NCI-H446 (cell line): Measurements from ENCODE around the gene GFRA3.

Source experiments
- DNase-seq, 2 experiments: peaks; one replicate each; lab custom pipeline; 2025; lab: John Stamatoyannopoulos, UW

GFRA3 gene

DNA sequence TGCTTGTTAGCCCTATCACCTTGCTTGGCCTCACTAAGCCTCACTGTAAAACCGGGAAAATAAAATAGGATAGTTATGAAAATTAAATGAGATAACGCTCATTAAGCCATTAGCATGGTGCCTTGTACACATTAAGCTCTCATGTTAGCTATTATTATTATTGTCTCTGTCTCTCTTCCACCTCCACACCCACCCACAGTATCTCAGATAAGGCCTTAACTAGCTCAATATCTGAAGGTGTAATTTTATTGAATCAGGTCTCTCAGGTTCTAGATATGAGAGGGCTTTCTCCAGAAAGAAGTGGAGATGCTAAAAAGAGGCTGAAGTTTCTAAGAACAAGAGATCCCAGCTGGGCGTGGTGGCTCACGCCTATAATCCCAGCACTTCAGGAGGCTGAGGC is 27.6 kb downstream of the GFRA3 start:
- DNase-seq, result no peak

DNA sequence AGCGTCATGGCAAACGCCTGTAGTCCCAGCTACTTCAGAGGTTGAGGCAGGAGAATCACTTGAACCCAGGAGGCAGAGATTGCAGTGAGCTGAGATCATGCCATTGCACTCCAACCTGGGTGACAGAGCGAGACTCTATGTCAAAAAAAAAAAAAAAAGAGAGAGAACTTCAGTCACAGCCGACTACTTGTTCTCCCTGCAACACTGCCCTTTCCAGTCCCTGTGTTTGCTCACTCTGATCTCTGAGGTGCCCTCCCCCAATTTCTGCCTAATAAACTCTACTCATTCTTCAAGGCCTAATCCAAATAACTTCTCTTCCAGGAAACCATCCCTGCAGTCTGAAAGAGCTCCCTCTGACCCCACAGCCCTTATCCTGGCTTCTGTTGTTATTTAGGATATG is 28.1 kb downstream of the GFRA3 start:
- no peak for DNase-seq

DNA sequence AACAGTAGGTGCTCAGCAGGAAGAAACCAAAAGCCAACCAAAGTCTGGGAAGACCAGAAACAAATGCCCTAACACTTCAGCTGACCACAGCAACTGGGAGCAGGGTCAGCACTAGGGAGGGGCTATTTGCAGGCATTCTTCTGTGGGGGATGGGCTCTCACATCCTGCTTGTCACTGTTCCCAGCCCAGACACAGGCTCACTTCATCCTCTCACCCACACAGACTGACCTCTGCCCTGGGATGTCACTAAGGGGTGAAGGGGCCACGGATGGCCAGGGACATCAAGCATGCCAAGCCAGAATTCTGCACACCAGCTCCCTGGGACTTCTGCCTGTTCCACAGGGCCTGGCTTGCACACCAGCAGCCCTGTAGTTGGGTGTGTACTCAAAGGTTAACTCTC is 28.7 kb downstream of the GFRA3 start:
- DNase-seq, result no peak

DNA sequence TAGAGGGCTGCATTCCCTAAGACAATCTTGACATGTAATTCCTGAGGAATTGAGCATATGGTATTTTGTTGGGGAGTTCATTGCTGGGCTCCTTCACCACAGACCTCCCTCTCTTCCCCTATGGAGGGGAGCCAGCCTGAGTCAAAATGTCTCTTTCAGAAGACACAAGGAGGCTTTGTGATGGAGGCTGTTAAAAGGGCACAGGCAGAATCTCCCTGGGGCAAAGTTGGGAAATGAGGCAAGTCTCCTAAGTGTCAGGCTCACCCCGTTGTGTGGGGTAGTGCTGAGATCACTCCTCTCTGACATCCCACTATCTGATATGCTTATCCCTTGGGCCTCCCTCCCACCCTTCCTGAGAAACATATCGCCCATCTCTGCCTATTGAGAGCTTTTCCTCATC is 30.6 kb downstream of the GFRA3 start:
- DNase-seq, result no peak

DNA sequence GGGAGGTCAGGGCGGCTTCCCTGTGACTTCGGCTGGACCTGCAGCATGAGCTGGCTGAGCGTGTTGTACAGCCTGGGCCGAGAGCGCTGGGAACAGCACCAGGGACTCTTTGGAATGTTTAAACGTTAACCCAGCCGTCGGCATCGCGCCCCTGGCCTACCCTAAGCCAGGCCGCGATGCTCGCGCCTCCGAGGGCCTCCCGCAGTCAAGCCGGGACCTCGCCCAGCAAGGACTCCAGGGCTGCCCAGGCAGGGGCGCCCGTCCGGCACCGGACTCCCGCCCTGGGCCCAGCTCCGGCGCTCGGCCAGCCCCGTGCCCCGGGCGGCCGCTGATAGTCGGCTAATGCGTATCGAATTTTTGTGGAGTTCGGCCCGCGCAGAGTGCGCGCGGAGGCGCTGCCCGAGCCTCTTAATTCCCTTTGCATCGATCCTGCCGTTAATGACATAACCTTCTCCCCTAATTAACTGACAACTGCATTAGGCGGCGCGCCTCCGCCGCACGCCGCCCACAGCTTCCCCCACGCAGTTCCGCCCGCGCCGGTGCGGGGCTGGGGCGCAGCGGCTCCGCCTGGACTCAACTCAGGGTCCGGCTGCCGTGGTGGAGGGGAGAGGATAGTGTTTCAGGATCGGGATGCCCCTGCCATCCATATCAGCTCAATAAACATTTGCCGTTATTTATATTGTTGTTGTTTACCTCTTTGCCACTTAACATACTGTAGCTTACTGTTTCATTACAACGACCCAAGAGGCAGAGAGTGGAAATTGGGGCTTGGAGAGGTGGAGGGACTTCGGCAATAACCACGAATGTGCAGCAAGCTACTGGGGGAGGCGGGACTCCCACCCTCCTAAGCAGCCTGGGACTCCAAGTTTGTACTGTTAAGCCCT is 32.5 kb downstream of the GFRA3 start:
- DNase-seq, result no peak

DNA sequence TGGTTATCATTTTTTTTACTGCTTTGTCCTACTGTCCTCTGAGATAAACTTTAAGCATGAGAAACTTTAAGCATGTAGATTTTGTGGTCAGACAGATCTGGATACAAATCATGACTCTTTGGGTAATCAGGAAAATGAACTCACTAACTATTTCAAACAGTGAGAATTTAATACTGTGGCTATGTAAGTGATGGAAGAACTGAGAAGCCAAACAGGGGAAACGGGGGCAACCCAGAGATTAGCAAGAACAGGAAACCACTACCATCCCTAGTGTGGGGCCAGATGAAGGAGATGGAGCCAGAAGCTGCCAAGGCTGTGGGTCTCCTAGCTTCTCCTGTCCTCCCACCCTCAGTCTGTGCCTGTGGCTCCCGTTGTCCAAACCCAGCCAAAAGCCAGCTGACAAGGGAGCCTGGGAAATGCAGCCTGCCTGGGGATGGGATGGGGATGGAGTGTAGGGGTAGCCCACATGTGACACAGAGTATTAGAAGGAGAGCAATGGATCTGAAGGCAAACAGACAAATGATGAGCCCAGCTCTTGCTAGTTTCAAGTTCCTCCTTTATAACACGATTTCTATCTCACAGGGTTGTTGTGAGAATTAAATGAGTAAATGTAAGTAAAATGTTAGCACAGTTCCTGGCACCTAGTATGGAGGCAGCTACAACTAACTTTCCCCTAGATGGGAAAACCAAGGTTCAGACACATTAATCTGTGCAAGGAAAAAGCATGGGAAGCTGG is 33.6 kb downstream of the GFRA3 start:
- no peak for DNase-seq

DNA sequence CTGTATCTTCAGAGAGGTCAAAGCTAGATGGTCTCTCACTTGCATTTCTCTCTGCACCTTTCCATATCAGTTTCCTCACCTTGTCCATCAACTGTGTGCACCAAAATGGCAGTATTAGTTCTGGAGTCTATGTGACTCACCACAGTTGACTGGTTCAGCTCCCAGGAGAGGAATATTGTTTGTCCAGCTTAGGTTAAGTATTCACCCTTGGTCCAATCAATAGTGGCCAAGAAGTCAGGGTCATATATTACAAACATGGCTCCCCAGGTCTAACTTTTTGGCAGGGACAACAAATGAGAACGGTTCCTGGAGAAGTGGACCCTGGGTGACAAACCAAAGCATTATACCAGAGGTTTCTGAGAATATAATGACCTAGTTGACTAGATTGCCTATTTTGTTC is 36.4 kb downstream of the GFRA3 start:
- DNase-seq, result no peak

DNA sequence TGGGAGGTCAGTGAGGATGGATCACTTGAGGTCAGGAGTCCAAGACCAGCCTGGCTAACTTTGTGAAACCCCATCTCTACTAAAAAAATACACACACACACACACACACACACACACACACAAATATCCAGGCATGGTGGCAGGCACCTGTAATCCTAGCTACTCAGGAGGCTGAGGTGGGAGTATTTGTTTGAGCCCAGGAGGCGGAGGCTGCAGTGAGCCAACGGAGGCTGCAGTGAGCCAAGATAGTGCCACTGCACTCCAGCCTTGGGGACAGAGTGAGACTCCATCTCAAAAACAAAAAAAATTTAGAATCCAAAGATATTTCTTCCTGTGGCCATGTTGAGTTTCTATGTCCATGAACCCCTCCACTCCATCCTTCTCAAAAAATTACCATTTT is 39.8 kb downstream of the GFRA3 start:
- no peak for DNase-seq

DNA sequence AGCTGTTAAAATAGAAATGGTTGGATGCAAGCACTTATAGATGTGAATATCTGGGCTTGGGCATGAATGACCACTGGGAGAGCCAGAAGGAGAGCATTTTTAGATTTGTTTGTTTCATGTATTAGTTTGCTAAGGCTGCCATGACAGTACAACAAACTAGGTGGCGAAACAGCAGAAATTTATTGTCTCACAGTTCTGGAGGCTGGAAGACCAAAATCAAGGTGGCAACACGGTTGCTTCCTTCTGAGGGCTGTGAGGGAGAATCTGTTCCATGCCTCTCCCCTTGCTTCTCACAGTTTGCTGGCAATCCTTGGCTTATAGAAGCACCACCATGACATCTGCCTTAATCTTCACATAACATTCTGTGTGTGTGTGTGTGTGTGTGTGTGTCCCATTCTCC is 41.1 kb downstream of the GFRA3 start:
- DNase-seq, result no peak

DNA sequence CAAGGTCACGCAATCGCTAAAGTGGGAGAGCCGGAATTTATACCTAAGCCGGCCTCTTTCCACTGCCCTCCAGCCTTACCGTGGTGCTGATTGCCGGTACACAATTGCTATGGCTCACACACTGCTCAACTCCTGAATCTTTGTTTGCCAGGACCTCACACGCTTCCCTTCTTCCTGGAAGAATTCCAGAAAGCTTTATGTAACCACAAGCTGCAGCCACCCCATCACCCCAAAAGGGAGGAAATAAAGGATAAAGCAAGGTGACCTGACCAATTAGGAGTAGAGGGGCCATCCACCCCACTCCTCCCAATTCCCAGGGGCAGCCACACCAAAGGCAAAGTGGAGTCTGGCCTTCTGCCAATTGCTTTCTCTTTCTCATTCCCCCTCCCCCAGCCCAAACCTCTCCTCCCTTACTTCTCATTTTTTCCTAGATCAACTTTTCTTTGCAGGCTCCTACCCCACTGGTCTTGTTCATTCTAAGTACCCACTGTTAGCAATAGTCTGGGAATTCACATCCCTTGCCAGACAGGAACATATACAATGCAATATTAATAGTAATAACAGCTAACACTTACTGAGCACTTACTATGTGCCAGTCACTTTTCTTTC is 43.3 kb downstream of the GFRA3 start:
- no peak for DNase-seq

DNA sequence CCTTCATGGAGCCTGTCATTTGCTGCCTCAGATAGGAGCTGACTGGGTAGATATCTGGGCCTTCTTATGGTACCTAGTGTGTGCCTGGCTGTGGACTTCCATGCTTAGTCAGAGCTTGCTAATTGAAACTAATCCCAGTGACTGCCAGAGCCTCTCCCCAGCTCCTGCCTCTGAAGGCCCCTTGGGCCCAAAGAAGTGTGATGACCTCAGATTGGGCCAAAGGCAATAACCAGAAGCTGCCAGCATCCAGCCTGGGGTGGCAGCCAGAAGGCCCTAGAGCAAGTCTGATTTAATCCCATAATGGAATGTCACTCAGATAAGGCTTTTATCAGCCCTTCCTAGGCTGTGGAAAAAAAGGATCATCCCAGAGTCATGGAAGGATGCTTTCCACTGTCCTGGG is 44.2 kb downstream of the GFRA3 start:
- DNase-seq, result peak in 1 of 2 experiments; percentile 9

DNA sequence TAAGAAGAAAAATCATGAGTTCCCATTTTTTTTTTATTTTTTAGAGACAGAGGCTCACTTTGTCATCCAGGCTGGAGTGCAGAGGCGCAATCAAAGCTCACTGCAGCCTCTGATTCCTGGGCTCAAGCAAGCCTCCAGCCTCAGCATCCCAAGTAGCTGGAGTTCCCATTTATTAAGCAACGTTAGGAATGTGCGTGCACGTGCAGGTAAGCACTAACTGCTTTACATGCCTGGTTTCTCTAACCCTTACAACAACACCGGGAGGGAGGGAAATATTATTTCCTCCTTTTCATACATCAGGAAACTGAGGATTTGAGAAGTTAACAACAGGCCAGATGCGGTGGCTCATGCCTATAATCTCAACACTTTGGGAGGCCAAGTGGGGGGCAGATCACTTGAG is 45.0 kb downstream of the GFRA3 start:
- no peak for DNase-seq

DNA sequence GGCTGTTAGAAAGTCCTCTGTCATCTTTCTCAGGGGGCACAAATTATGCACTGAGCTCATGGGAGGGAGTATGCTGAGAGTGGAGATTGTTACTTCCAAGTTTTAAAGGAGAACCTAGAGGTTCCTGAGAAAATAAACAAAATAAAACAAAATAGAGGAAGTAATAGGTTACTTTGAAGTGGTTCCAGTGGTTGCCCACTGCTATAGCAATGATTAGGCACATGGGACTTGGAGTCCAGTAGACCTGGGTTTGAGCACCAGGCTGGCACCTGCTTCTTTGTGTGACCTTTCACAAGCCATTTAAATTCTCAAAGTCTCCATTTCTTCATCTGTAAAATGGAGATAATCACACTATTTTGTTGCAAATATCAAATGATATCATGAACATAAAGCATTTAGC is 47.5 kb downstream of the GFRA3 start:
- DNase-seq, result no peak

DNA sequence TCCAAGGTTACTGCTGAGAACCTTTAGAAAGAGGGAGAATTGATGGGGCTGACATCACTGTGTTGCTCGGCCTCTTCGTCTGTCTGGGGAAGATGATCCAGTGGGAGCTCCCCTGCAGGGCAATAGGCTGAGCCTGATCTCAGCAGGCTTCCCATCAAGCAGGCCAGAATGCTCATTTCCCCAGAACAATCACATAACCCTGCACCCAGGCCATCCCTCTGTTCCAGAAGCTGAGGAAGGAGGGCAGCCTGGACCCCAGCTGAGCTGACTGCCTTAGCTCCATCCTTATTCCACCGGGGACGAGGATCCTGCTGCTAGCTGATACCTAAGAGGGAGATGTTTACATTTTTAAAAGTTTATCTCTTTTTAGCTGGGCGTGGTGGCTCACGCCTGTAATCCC is 49.7 kb downstream of the GFRA3 start:
- DNase-seq, result no peak

DNA sequence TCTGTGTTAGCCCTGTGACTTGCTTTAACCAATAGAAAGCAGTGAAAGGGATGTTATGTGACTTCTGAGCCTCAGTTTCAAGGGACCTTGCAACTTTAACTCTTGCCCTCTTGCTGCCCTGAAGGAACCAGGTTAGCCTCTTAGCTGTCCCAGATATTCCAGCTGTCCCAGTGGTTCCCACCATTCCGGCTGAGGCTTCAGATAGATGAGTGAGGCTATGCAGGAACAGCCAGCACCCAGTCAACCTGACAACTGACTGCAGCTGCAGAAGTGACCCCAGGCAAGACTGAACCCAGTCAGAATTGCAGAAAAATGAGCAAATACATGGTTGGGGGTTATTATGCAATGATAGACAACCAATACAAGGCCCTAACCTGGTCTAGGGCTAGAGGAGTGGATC is 50.9 kb downstream of the GFRA3 start:
- no peak for DNase-seq

DNA sequence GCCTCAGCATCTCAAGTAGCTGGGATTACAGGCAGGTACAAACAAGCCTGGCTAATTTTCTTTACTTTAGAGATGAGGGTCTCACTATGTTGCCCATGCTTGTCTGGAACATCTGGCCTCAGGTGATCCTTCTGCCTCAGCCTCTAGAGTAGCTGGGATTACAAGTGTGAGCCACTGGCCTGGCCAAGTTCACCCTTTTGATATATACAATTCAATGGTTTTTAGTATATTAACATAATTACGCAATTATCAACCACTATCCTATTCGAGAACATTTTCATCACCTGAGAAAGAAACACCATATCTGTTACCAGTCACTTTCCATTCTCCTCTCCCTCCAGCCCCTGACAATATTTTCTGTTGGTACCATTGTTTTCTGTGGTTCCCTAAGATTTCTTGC is 57.6 kb downstream of the GFRA3 start:
- no peak for DNase-seq

DNA sequence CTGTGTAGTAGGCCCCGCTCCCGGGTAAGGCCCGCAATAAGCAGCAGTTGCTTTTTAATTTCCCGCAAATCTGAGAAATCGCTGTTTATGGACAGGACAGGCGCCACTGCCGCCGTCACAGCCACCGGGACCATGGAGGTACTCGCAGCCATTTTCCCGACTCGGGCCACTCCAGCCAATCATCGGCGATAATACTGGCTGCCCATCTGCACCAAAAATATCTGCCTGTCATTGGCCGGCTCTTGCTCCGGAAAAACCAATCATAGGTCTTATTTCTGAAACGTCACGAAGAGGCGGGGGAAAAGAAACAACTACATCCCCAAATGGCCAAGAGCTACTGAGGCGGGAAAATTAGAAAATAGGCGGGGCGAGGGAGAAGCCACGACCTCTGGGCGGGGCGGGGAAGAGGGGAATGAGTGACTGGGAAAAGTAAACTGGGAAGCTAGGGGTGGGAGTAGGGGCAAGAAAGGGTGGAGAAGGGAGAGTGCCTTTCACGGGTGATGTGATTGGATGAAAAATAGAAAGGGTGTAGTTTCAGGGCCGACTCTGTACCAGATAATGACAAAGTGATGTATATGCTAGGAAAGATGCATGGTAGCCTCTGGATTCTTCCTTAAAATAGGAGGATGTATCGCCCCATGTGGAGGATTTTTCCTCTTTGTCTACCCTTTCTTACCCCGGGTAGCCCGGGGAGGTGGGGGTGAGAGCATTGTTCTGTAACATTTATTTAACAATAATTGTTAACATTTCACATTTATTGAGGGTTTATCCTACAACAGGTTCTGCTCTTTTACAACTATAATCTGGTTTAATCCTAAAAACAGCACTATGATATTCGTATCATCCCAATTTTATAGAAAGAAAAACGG is 61.0 kb downstream of the GFRA3 start, which contains the start of gene CDC23:
TSS of gene CDC23 (minus strand) at position 163 of the 869 bp plus-strand sequence. CDS start at position 152, 11 bp downstream.
- DNase-seq, result peak; percentile 96 to 97

DNA sequence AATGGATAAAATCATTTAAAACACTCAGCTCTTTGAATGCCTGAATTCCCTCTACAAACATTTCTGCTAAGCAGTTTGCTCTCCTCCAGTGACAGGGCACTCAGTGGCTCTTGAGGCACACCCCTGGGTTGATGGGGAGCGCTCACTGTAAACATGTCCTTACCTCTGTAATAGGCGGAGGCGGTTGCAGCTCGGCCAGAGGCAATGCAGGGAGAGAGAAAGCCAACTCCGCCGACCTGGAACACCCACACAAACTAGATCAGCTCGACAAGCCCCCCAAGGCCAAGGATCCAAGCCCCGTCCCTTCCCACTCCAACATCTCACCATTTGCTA is 61.6 kb downstream of the GFRA3 start:
- DNase-seq, result no peak

DNA sequence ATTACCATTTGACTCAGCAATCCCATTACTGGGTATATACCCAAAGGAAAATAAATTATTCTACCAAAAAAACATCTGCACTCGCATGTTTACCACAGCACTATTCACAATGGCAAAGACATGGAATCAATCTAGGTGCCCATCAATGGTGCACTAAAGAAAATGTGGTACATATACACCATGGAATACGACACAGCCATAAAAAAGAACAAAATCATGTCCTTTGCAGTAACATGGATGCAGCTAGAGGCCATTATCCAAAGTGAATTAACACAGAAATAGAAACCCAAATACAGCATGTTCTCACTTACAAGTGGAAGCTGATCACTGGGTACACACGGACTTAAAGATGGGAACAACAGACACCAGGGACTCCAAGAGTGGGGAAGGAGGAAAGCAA is 63.4 kb downstream of the GFRA3 start:
- DNase-seq, result no peak
